Uterus (tissue), 4 donors: ENCODE results near the gene ATP1A1. TPM values are rescaled to one million over a fixed set of nuclear protein-coding genes. Genes with fewer than 3 reads are reported as not detected.

Source experiments
- DNase-seq, 2 donors: peaks; one replicate each; pipeline ENCODE4 v3.0.0-alpha.2; 2019 to 2020
- H3K27ac ChIP-seq, 2 donors: fragments of 200-600 bp; sonication (generic); 1 replicate in 1 of 2; 2 replicates in 1 of 2; pipeline ENCODE4 v1.5.1; 2016 to 2018
- H3K27me3 ChIP-seq, 2 donors: fragments of 200-600 bp; sonication (generic); one replicate each; pipeline ENCODE4 v1.5.1; 2018 to 2019; ENCODE audit warnings: control low read depth in 1 of 2
- H3K36me3 ChIP-seq, 2 donors: fragments of 200-600 bp; sonication (generic); one replicate each; pipeline ENCODE4 v1.5.1; 2019; ENCODE audit warnings: control low read depth in 1 of 2
- H3K4me1 ChIP-seq, 2 donors: fragments of 200-600 bp; sonication (generic); one replicate each; pipeline ENCODE4 v1.5.1; 2018 to 2019; ENCODE audit warnings: control low read depth in 1 of 2
- H3K4me3 ChIP-seq, 2 donors: fragments of 200-600 bp; sonication (generic); 1 replicate in 1 of 2; 2 replicates in 1 of 2; pipeline ENCODE4 v1.5.1; 2018 to 2019; ENCODE audit warnings: mild to moderate bottlenecking in 1 of 2
- H3K9me3 ChIP-seq, 2 donors: fragments of 200-600 bp; sonication (generic); one replicate each; pipeline ENCODE4 v1.5.1; 2019; ENCODE audit warnings: control low read depth in 1 of 2
- CTCF ChIP-seq, 4 experiments: fragments of 200-600 bp in 2 of 4; fragments of 450-650 bp in 2 of 4; sonication (generic) in 2 of 4; IDR thresholded peaks; one replicate each; pipeline ENCODE4 v1.5.1; 2016 to 2019; ENCODE audit warnings: antibody characterized with exemption in 4 of 4, mild to moderate bottlenecking in 2 of 4, moderate library complexity in 1 of 4
- POLR2A ChIP-seq, 2 donors: fragments of 450-650 bp; IDR thresholded peaks; one replicate each; pipeline ENCODE4 v1.6.1; 2016; ENCODE audit warnings: antibody characterized with exemption in 2 of 2, mild to moderate bottlenecking in 1 of 2, moderate library complexity in 1 of 2
- intact Hi-C: fragments of 100-400 bp; cut with DNase I; formaldehyde crosslinking; loops from one replicate; pipeline ENCODE4 v1.15.1; 2023; ENCODE audit warnings: low total_unique reads
- total RNA-seq, 4 donors: library from RNA; depleted of rRNA in 3 of 4; stranded (reverse); fragments of >200 nt in 3 of 4; gene quantifications; one replicate each; pipeline versions ENCODE4 v1.1.0 to v1.2.4, GENCODE V29; 2014 to 2023
- donor health status: DM: yes; HTN: yes; CAD: no.

The ATP1A1 gene
- total RNA-seq, 4 donors from 2014 or later: 135 to 202 (median 149) TPM

GRCh38 chr1:116340506-116341231 lies 32.4 kb upstream of the ATP1A1 start:
- Histone ChIP-seq H3K4me3 (no peak overlapping the region), H3K4me1 (no peaks in the 10 kb centered on the region), H3K27me3 (no peaks in the 10 kb centered on the region), H3K27ac (no peak overlapping the region), H3K36me3 (no peaks in the 10 kb centered on the region), H3K9me3 (no peaks in the 10 kb centered on the region)
- intact Hi-C loops: no loop called here
- TF ChIP-seq CTCF (IDR thresholded peaks at IDR 0.05): no peak
- TF ChIP-seq POLR2A (IDR thresholded peaks at IDR 0.05): no peak
- DNase-seq: no peak

- Histone ChIP-seq H3K36me3 (no peaks in the 10 kb centered on the region), H3K27me3 (no peaks in the 10 kb centered on the region), H3K9me3 (no peaks in the 10 kb centered on the region), H3K27ac (no peak overlapping the region), H3K4me1 (no peaks in the 10 kb centered on the region), H3K4me3 (no peak overlapping the region)
- no peak for TF ChIP-seq CTCF (IDR thresholded peaks at IDR 0.05)
- no peak for TF ChIP-seq POLR2A (IDR thresholded peaks at IDR 0.05)
- DNase-seq: no peak
- intact Hi-C loops: no loop called here
Observed at GRCh38 chr1:116343019-116343418, 30.0 kb upstream of the ATP1A1 start.

GRCh38 chr1:116345011-116345410 lies 28.0 kb upstream of the ATP1A1 start:
- Histone ChIP-seq H3K4me3 (no peak overlapping the region), H3K9me3 (no peaks in the 10 kb centered on the region), H3K27ac (no peak overlapping the region), H3K27me3 (no peaks in the 10 kb centered on the region), H3K36me3 (no peaks in the 10 kb centered on the region), H3K4me1 (no peaks in the 10 kb centered on the region)
- no peak for DNase-seq
- intact Hi-C loops: no loop called here
- no peak for TF ChIP-seq POLR2A (IDR thresholded peaks at IDR 0.05)
- no peak for TF ChIP-seq CTCF (IDR thresholded peaks at IDR 0.05)

GRCh38 chr1:116345843-116346242 lies 27.2 kb upstream of the ATP1A1 start:
- Histone ChIP-seq H3K36me3 (no peaks in the 10 kb centered on the region), H3K4me1 (no peaks in the 10 kb centered on the region), H3K27ac (no peak overlapping the region), H3K4me3 (no peak overlapping the region), H3K9me3 (no peaks in the 10 kb centered on the region), H3K27me3 (no peaks in the 10 kb centered on the region)
- no peak for DNase-seq
- TF ChIP-seq POLR2A (IDR thresholded peaks at IDR 0.05) (no peak), CTCF (IDR thresholded peaks at IDR 0.05) (no peak)
- intact Hi-C loops: no loop called here

GRCh38 chr1:116346943-116347673 lies 25.9 kb upstream of the ATP1A1 start:
- Histone ChIP-seq H3K9me3 (no peaks in the 10 kb centered on the region), H3K27me3 (no peaks in the 10 kb centered on the region), H3K27ac (no peak overlapping the region), H3K4me1 (no peaks in the 10 kb centered on the region), H3K36me3 (no peaks in the 10 kb centered on the region), H3K4me3 (no peak overlapping the region)
- intact Hi-C loops: no loop called here
- TF ChIP-seq CTCF (IDR thresholded peaks at IDR 0.05): no peak
- DNase-seq: no peak
